Trophoblast cell (in vitro differentiated cells and primary cell): ENCODE results near the gene TNFSF9.

ENCODE experiments used
- DNase-seq, 2 donors: peaks; one replicate each; pipeline ENCODE4 v3.0.0-alpha.2; 2016
- H2AFZ ChIP-seq: 2 replicates; pipeline ENCODE4 v1.6.1; 2013; ENCODE audit warnings: low read length, moderate library complexity, mild to moderate bottlenecking; ENCODE audit not compliant: insufficient read depth, poor library complexity
- H2AK5ac ChIP-seq: 2 replicates; pipeline ENCODE4 v1.6.1; 2013; ENCODE audit warnings: mild to moderate bottlenecking, low read length
- H2BK120ac ChIP-seq: 2 replicates; pipeline ENCODE4 v1.6.1; 2013; ENCODE audit warnings: low read length, mild to moderate bottlenecking, moderate library complexity; ENCODE audit not compliant: insufficient read depth, poor library complexity
- H2BK12ac ChIP-seq: 2 replicates; pipeline ENCODE4 v1.6.1; 2013; ENCODE audit warnings: mild to moderate bottlenecking, low read length, moderate library complexity
- H2BK5ac ChIP-seq: 2 replicates; pipeline ENCODE4 v1.6.1; 2013; ENCODE audit warnings: low read length, low read depth, moderate library complexity, mild to moderate bottlenecking; ENCODE audit not compliant: poor library complexity
- H3K14ac ChIP-seq: 2 replicates; pipeline ENCODE4 v1.6.1; 2013; ENCODE audit warnings: mild to moderate bottlenecking, low read length
- H3K18ac ChIP-seq: 2 replicates; pipeline ENCODE4 v1.6.1; 2013; ENCODE audit warnings: mild to moderate bottlenecking, low read length
- H3K23ac ChIP-seq: 2 replicates; pipeline ENCODE4 v1.6.1; 2013; ENCODE audit warnings: low read length
- H3K27ac ChIP-seq: 2 replicates; pipeline ENCODE4 v1.5.1; 2013; ENCODE audit warnings: low read depth, mild to moderate bottlenecking, inconsistent platforms, low read length, moderate library complexity
- H3K27me3 ChIP-seq: 2 replicates; pipeline ENCODE4 v1.6.1; 2013; ENCODE audit warnings: inconsistent platforms, mild to moderate bottlenecking, low read length, moderate library complexity; ENCODE audit not compliant: insufficient read depth
- H3K36me3 ChIP-seq, 2 experiments: 1 replicate in 1 of 2; 2 replicates in 1 of 2; pipeline ENCODE4 v1.6.1; 2013; ENCODE audit warnings: low read length in 2 of 2, mild to moderate bottlenecking in 2 of 2, moderate library complexity in 1 of 2; ENCODE audit not compliant: insufficient read depth in 2 of 2, control insufficient read depth in 1 of 2
- H3K4ac ChIP-seq: 2 replicates; pipeline ENCODE4 v1.6.1; 2013; ENCODE audit warnings: low read depth, mild to moderate bottlenecking, low read length, moderate library complexity
- H3K4me1 ChIP-seq, 2 experiments: 1 replicate in 1 of 2; 2 replicates in 1 of 2; pipeline ENCODE4 v1.6.1; 2013; ENCODE audit warnings: low read length in 2 of 2, mild to moderate bottlenecking in 2 of 2, moderate library complexity in 1 of 2; ENCODE audit not compliant: insufficient read depth in 2 of 2, control insufficient read depth in 1 of 2
- H3K4me2 ChIP-seq: 2 replicates; pipeline ENCODE4 v1.6.1; 2013; ENCODE audit warnings: inconsistent platforms, mild to moderate bottlenecking, low read length, moderate library complexity
- H3K4me3 ChIP-seq: 2 replicates; pipeline ENCODE4 v1.5.1; 2013; ENCODE audit warnings: mild to moderate bottlenecking, low read depth, low read length, inconsistent platforms
- H3K79me1 ChIP-seq: one replicate; pipeline ENCODE4 v1.6.1; 2013; ENCODE audit warnings: low read length
- H3K79me2 ChIP-seq: 2 replicates; pipeline ENCODE4 v1.6.1; 2013; ENCODE audit warnings: low read length, mild to moderate bottlenecking; ENCODE audit not compliant: control insufficient read depth, insufficient read depth, poor library complexity
- H3K9ac ChIP-seq: 2 replicates; pipeline ENCODE4 v1.6.1; 2013; ENCODE audit warnings: mild to moderate bottlenecking, low read length
- H3K9me3 ChIP-seq: 2 replicates; pipeline ENCODE4 v1.6.1; 2013; ENCODE audit warnings: low read depth, mild to moderate bottlenecking, control low read depth, inconsistent platforms, low read length; ENCODE audit not compliant: insufficient read depth
- H4K12ac ChIP-seq: 2 replicates; pipeline ENCODE4 v1.6.1; 2013; ENCODE audit warnings: low read depth, mild to moderate bottlenecking, low read length, moderate library complexity
- H4K8ac ChIP-seq: 2 replicates; pipeline ENCODE4 v1.6.1; 2013; ENCODE audit warnings: low read depth, mild to moderate bottlenecking, low read length, moderate library complexity
- H4K91ac ChIP-seq: one replicate; pipeline ENCODE4 v1.6.1; 2013; ENCODE audit warnings: low read depth, mild to moderate bottlenecking, low read length, moderate library complexity
- WGBS: extraction: QIAGEN DNeasy Blood & Tissue Kit; methylation state at CpG from one replicate; pipeline ENCODE4 v1.1.7; 2013; ENCODE audit warnings: missing lambda C conversion rate; ENCODE audit not compliant: insufficient read length, insufficient coverage; ENCODE audit errors: extremely low coverage; 5-methylcytosine and 5-hydroxymethylcytosine counted together

The TNFSF9 gene

GRCh38 chr19:6514089-6514488, 16.7 kb upstream of the TNFSF9 start:
- no peaks in the 10 kb centered on the region for H3K27me3 ChIP-seq
- no peak overlapping the region for H2AK5ac ChIP-seq
- H3K14ac ChIP-seq, result no peak overlapping the region
- peaks cover 3% of the 10 kb centered on the region for H3K9me3 ChIP-seq
- H3K27ac ChIP-seq, result no peak overlapping the region
- H3K18ac ChIP-seq, result no peak overlapping the region
- peaks cover 0 to 2% of the 10 kb centered on the region in 2 experiments for H3K4me1 ChIP-seq
- H3K36me3 ChIP-seq, result no peaks in the 10 kb centered on the region
- no peak overlapping the region for H3K4ac ChIP-seq
- no peak overlapping the region for H2BK5ac ChIP-seq
- WGBS, result no CpG with 5 or more reads among the region's 9 CpGs
- no peak overlapping the region for H3K4me2 ChIP-seq
- DNase-seq, result no peak
- no peak overlapping the region for H2BK120ac ChIP-seq
- H2AFZ ChIP-seq, result no peak overlapping the region
- no peak overlapping the region for H4K91ac ChIP-seq
- peaks cover 2% of the 10 kb centered on the region for H3K79me1 ChIP-seq
- H3K4me3 ChIP-seq, result no peak overlapping the region
- H3K23ac ChIP-seq, result no peak overlapping the region
- H3K9ac ChIP-seq, result no peak overlapping the region
- no peaks in the 10 kb centered on the region for H3K79me2 ChIP-seq
- H4K8ac ChIP-seq, result no peak overlapping the region
- no peak overlapping the region for H4K12ac ChIP-seq
- no peak overlapping the region for H2BK12ac ChIP-seq

GRCh38 chr19:6514926-6515544, 15.8 kb upstream of the TNFSF9 start:
- Histone ChIP-seq H3K27me3 (no peaks in the 10 kb centered on the region), H3K27ac (no peak overlapping the region), H3K79me2 (no peaks in the 10 kb centered on the region), H3K4me1 (peaks cover 0 to 2% of the 10 kb centered on the region in 2 experiments), H2BK5ac (no peak overlapping the region), H3K23ac (no peak overlapping the region), H4K12ac (no peak overlapping the region), H3K4me2 (no peak overlapping the region), H2AFZ (no peak overlapping the region), H3K79me1 (peaks cover 2% of the 10 kb centered on the region), H2AK5ac (no peak overlapping the region), H3K18ac (no peak overlapping the region), H3K9ac (no peak overlapping the region), H3K14ac (no peak overlapping the region), H2BK12ac (no peak overlapping the region), H4K91ac (no peak overlapping the region), H3K9me3 (peaks cover 3% of the 10 kb centered on the region), H3K36me3 (no peaks in the 10 kb centered on the region), H3K4ac (no peak overlapping the region), H4K8ac (no peak overlapping the region), H3K4me3 (no peak overlapping the region), H2BK120ac (no peak overlapping the region)
- WGBS, result no CpG with 5 or more reads among the region's 15 CpGs
- no peak for DNase-seq

GRCh38 chr19:6516018-6516658, 14.7 kb upstream of the TNFSF9 start:
- Histone ChIP-seq H3K79me2 (no peaks in the 10 kb centered on the region), H3K4me1 (peaks cover 0 to 2% of the 10 kb centered on the region in 2 experiments), H3K27ac (no peak overlapping the region), H2AFZ (peak overlapping the region; percentile 86), H3K18ac (no peak overlapping the region), H3K27me3 (no peaks in the 10 kb centered on the region), H3K4ac (no peak overlapping the region), H3K36me3 (no peaks in the 10 kb centered on the region), H2BK120ac (no peak overlapping the region), H4K12ac (no peak overlapping the region), H3K9me3 (no peaks in the 10 kb centered on the region), H2BK5ac (no peak overlapping the region), H3K23ac (no peak overlapping the region), H3K4me3 (peak overlapping the region; percentile 61), H4K91ac (no peak overlapping the region), H3K4me2 (peak overlapping the region; percentile 82), H2BK12ac (no peak overlapping the region), H3K14ac (no peak overlapping the region), H3K79me1 (peaks cover 2% of the 10 kb centered on the region), H4K8ac (no peak overlapping the region), H2AK5ac (no peak overlapping the region), H3K9ac (no peak overlapping the region)
- WGBS, result no CpG with 5 or more reads among the region's 26 CpGs
- DNase-seq, result peak; percentile 87 to 89

- Histone ChIP-seq H3K79me2 (no peaks in the 10 kb centered on the region), H3K18ac (no peak overlapping the region), H3K9me3 (no peaks in the 10 kb centered on the region)
These were observed 14.1 kb upstream of the TNFSF9 start for GRCh38 chr19:6516659-6517291.

More at GRCh38 chr19:6516659-6517291, 14.1 kb upstream of the TNFSF9 start:
- no CpG with 5 or more reads among the region's 38 CpGs for WGBS
- no peak overlapping the region for H3K4ac ChIP-seq
- no peaks in the 10 kb centered on the region for H3K36me3 ChIP-seq
- no peak overlapping the region for H2AK5ac ChIP-seq
- no peak overlapping the region for H3K27ac ChIP-seq
- peak overlapping the region; percentile 82 for H3K4me2 ChIP-seq
- no peak overlapping the region for H2BK5ac ChIP-seq
- no peak overlapping the region for H2BK12ac ChIP-seq
- H2AFZ ChIP-seq, result peak overlapping the region; percentile 86
- no peak overlapping the region for H2BK120ac ChIP-seq
- no peak overlapping the region for H4K91ac ChIP-seq
- no peak overlapping the region for H3K23ac ChIP-seq
- DNase-seq, result peak; percentile 88 to 96
- H4K12ac ChIP-seq, result peak overlapping the region; percentile 8
- peak overlapping the region; percentile 61 for H3K4me3 ChIP-seq
- no peak overlapping the region for H3K9ac ChIP-seq
- H4K8ac ChIP-seq, result peak overlapping the region; percentile 31
- peaks cover 2% of the 10 kb centered on the region for H3K79me1 ChIP-seq
- H3K4me1 ChIP-seq, result peaks cover 0 to 2% of the 10 kb centered on the region in 2 experiments
- no peaks in the 10 kb centered on the region for H3K27me3 ChIP-seq
- no peak overlapping the region for H3K14ac ChIP-seq
